Pancreas (tissue), 10 donors: ENCODE measurements around the gene CDKN3. TPM values are rescaled to one million over a fixed set of nuclear protein-coding genes. Genes with fewer than 3 reads are reported as not detected.
A peak's percentile ranks its signal among the peaks of the same experiment; 100 is the strongest.
"Not testable (repeated sequence)": the region's sequence is repeated elsewhere in the genome, so short reads cannot be mapped to it uniquely, and the experiment has no call there.

ENCODE experiments used
- ATAC-seq, 4 donors: fragments of 200-7000 bp; cut with Tn5 transposase; one replicate each; pipeline versions ENCODE4 v1.8.0 to v1.9.1; 2020; ENCODE audit warnings: mild to moderate bottlenecking in 4 of 4, moderate library complexity in 4 of 4
- DNase-seq, 6 donors: peaks; one replicate each; pipeline ENCODE4 v3.0.0-alpha.2; 2020
- FAIRE-seq: peaks from 2 replicates; lab custom pipeline; 2012; peaks lifted over from hg19 to GRCh38; lab: Jason Lieb, UNC
- H3K27ac ChIP-seq, 4 donors: fragments of 200-600 bp; sonication (generic); 1 replicate in 3 of 4; 2 replicates in 1 of 4; pipeline versions ENCODE4 v1.5.0 to v1.8.0; 2020
- H3K27me3 ChIP-seq, 4 donors: fragments of 200-600 bp; one replicate each; pipeline ENCODE4 v1.8.0; 2021
- H3K36me3 ChIP-seq, 3 donors: fragments of 200-600 bp; sonication (generic) in 1 of 3; one replicate each; pipeline versions ENCODE4 v1.5.0 to v1.8.0; 2020 to 2021
- H3K4me1 ChIP-seq, 3 donors: fragments of 200-600 bp; one replicate each; pipeline ENCODE4 v1.8.0; 2021
- H3K4me3 ChIP-seq, 4 donors: fragments of 200-600 bp; sonication (generic) in 2 of 4; one replicate each; pipeline versions ENCODE4 v1.5.0 to v1.8.0; 2020 to 2021
- H3K9me3 ChIP-seq, 4 donors: fragments of 200-600 bp; one replicate each; pipeline ENCODE4 v1.8.0; 2021
- CTCF ChIP-seq, 4 donors: fragments of 200-600 bp; sonication (generic) in 3 of 4; IDR thresholded peaks; one replicate each; pipeline versions ENCODE4 v1.5.0 to v1.8.0; 2021; ENCODE audit warnings: antibody characterized with exemption in 4 of 4
- WGBS, 2 donors: extraction: QIAGEN DNeasy Blood & Tissue Kit; methylation state at CpG; one replicate each; pipeline ENCODE4 v1.1.7; 2013; 5-methylcytosine and 5-hydroxymethylcytosine counted together
- intact Hi-C, 3 donors: fragments of 100-400 bp; cut with DNase I; formaldehyde crosslinking; loops; one replicate each; pipeline versions ENCODE4 v1.11.1 to v1.14.2; 2022
- polyA plus RNA-seq, 2 donors: library from polyadenylated mRNA; stranded (reverse); fragments of 200-250 nt; gene quantifications; one replicate each; pipeline ENCODE4 v1.2.3, GENCODE V29; 2013
- total RNA-seq, 6 donors: library from RNA; stranded (reverse); fragmentation: NEBNext Ultra II Directional in 4 of 6; extraction: Animal tissue kit (Norgen Biotek cat#: 25700) in 4 of 6; gene quantifications; one replicate each; pipeline versions ENCODE4 v1.2.1 to v1.2.4, GENCODE V29; 2021 to 2023
- donor health status: healthy with polysubstance abuse.
- donor health status: DM: no; HTN: no; CAD: no; lungs with moderate emphysema.
- donor health status: DM: no; HTN: no; CAD: no.
- donor health status: control.
- donor health status: control.
- donor health status: Bipolar disorder and iron deficiency.
- donor health status: DM: yes; HTN: yes; CAD: no.
- donor health status: DM: no; HTN: no; CAD: no.
- donor health status: DM: no; HTN: no; CAD: no.
- donor health status: DM: yes; HTN: yes; CAD: no.

The CDKN3 gene
- total and polyA plus RNA-seq, 8 donors, result 0.61 to 1.6 (median 1.0) TPM; not detected in 1

- FAIRE-seq (no peak), DNase-seq (no peak), ATAC-seq (no peak)
- H3K4me1 ChIP-seq, result no peaks in the 10 kb centered on the region
- intact Hi-C loops, result no loop called here
- no peak for TF ChIP-seq CTCF (IDR thresholded peaks at IDR 0.05)
- H3K9me3 ChIP-seq, result no peaks in the 10 kb centered on the region
- no peak overlapping the region for H3K4me3 ChIP-seq
- no peak overlapping the region for H3K27ac ChIP-seq
- H3K36me3 ChIP-seq, result no peaks in the 10 kb centered on the region
- no peaks in the 10 kb centered on the region for H3K27me3 ChIP-seq
These were observed 15.0 kb upstream of the CDKN3 start for GRCh38 chr14:54381821-54382220.

GRCh38 chr14:54383835-54384234 lies 13.0 kb upstream of the CDKN3 start:
- FAIRE-seq (no peak), DNase-seq (no peak), ATAC-seq (no peak)
- H3K4me3 ChIP-seq, result no peak overlapping the region
- no peaks in the 10 kb centered on the region for H3K36me3 ChIP-seq
- H3K9me3 ChIP-seq, result no peaks in the 10 kb centered on the region
- no peak for TF ChIP-seq CTCF (IDR thresholded peaks at IDR 0.05)
- no peaks in the 10 kb centered on the region for H3K4me1 ChIP-seq
- no peak overlapping the region for H3K27ac ChIP-seq
- intact Hi-C loops, result no loop called here
- no peaks in the 10 kb centered on the region for H3K27me3 ChIP-seq
- WGBS, 2 donors, result 83 to 85% methylated on average over 4 of the region's 4 CpGs

GRCh38 chr14:54385556-54385955 lies 11.3 kb upstream of the CDKN3 start:
- ATAC-seq (no peak), DNase-seq (no peak), FAIRE-seq (no peak)
- H3K27me3 ChIP-seq, result no peaks in the 10 kb centered on the region
- no peaks in the 10 kb centered on the region for H3K4me1 ChIP-seq
- H3K27ac ChIP-seq, result no peak overlapping the region
- TF ChIP-seq CTCF (IDR thresholded peaks at IDR 0.05), result no peak
- no peak overlapping the region for H3K4me3 ChIP-seq
- intact Hi-C loops, result no loop called here
- no peaks in the 10 kb centered on the region for H3K9me3 ChIP-seq
- WGBS, 2 donors, result 78 to 84% methylated on average over 4 of the region's 4 CpGs
- H3K36me3 ChIP-seq, result no peaks in the 10 kb centered on the region

- ATAC-seq (peak in 1 of 4 donors; percentile 22), DNase-seq (no peak), FAIRE-seq (no peak)
- Histone ChIP-seq H3K36me3 (no peaks in the 10 kb centered on the region), H3K9me3 (no peaks in the 10 kb centered on the region), H3K4me3 (no peak overlapping the region), H3K27me3 (no peaks in the 10 kb centered on the region), H3K27ac (no peak overlapping the region), H3K4me1 (no peaks in the 10 kb centered on the region)
- WGBS, 2 donors, result 68 to 74% methylated on average over 5 of the region's 5 CpGs
- intact Hi-C loops, result no loop called here
- no peak for TF ChIP-seq CTCF (IDR thresholded peaks at IDR 0.05)
These were observed 9.5 kb upstream of the CDKN3 start for GRCh38 chr14:54387328-54387727.

GRCh38 chr14:54392131-54392859 lies 4.5 kb upstream of the CDKN3 start:
- no peak for TF ChIP-seq CTCF (IDR thresholded peaks at IDR 0.05)
- no peaks in the 10 kb centered on the region for H3K36me3 ChIP-seq
- intact Hi-C loops, result no loop called here
- H3K9me3 ChIP-seq, result no peaks in the 10 kb centered on the region
- no peak for ATAC-seq
- no peak overlapping the region for H3K4me3 ChIP-seq
- H3K27me3 ChIP-seq, result no peaks in the 10 kb centered on the region
- DNase-seq, result no peak
- no peaks in the 10 kb centered on the region for H3K4me1 ChIP-seq
- no peak for FAIRE-seq
- WGBS, 2 donors, result 77 to 82% methylated on average over 14 of the region's 14 CpGs
- no peak overlapping the region for H3K27ac ChIP-seq

GRCh38 chr14:54392986-54393884 lies 3.6 kb upstream of the CDKN3 start:
- intact Hi-C loops, H3K27me3 ChIP-seq, ATAC-seq, FAIRE-seq, H3K36me3 ChIP-seq, H3K4me1 ChIP-seq, H3K9me3 ChIP-seq, H3K27ac ChIP-seq, H3K4me3 ChIP-seq: not testable (repeated sequence)
- WGBS, 2 donors, result 90 to 92% methylated on average over 58 to 68 of the region's 68 CpGs
- peak in 1 of 6 donors; percentile 63 for DNase-seq
